Measurements from ENCODE around the gene WDR37.

Gene WDR37

DNA sequence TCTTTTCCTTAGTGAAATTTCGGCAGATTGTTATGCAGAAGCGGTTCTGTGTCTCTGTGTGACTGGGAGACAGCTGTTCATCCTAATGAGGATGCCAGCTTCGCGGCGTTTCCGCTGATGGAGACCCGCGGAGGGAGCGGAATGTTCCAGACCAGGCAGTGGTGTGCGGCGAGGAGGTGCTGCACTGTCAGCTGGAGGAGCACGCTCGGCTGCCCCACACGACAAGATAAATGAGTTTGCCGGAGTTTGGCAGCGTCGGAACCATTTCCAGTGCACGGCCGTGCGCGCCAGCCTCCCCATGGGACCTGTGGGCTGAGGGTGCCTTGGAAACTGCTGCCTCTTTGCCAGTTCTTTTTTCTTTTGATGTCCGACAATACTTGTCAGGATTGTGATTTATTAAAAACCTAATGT, 64.6 kb downstream of the WDR37 start:
- TF ChIP-seq, protein P1, sequence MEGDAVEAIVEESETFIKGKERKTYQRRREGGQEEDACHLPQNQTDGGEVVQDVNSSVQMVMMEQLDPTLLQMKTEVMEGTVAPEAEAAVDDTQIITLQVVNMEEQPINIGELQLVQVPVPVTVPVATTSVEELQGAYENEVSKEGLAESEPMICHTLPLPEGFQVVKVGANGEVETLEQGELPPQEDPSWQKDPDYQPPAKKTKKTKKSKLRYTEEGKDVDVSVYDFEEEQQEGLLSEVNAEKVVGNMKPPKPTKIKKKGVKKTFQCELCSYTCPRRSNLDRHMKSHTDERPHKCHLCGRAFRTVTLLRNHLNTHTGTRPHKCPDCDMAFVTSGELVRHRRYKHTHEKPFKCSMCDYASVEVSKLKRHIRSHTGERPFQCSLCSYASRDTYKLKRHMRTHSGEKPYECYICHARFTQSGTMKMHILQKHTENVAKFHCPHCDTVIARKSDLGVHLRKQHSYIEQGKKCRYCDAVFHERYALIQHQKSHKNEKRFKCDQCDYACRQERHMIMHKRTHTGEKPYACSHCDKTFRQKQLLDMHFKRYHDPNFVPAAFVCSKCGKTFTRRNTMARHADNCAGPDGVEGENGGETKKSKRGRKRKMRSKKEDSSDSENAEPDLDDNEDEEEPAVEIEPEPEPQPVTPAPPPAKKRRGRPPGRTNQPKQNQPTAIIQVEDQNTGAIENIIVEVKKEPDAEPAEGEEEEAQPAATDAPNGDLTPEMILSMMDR (IDR thresholded peaks at IDR 0.05; ENCODE audit: extremely low read depth, missing control alignments), result no peak
- no peak for DNase-seq (ENCODE audit: low spot score)

DNA sequence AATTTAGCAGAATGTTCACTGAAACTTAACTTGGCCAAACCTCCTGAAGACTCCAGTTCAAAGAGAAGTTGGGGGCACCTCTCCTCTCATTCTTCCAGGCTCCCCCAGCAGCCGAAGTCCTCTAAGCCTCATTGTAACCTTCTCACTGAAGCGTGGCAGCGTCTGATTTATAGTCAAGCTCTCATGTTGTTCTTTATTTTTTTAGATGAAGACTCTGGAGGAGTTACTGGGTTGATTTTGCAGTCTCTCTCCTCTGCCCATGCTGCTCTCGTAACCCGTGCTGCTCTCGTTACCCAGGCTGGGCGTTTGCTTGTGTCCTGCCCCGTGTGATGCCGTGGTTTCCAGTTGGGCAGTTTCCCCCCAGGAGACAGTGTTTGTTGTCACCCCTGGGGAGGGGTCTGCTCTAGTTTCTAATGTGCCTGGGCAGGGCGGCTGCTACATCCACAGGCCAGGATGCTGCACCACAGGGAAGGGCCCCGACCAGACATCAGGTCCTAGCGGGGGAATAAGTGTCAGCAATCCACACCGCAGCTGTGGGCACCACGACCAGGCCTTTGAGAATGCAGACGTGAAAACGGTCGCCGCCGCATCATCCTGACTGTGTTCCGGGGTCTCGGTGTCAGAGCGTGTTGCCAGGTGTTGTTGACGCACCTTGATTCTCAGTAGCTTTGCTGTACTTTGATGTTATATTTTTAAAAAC, 65.2 kb downstream of the WDR37 start:
- no peak for DNase-seq (ENCODE audit: low spot score)
- TF ChIP-seq, protein P1 (IDR thresholded peaks at IDR 0.05; ENCODE audit: extremely low read depth, missing control alignments), result no peak

DNA sequence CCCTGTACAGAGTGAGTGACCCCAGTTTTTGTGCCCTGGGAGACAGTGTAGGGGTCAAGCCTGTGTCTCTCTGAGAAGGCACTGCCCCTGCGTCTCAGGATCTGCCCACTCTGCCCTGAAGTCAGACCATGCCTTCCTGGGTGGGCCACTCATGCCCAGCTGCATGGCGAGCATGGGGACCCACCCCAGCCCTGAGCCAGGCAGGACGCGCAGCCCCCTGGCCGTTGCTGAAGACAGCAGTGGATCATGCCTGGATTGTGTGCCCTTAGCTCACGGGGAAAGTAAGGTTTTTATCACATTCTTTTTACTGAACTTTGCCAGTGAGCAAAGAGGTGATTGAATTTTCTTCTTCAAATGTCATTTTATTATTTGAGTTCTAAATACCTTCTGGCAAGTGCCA, 66.2 kb downstream of the WDR37 start:
- TF ChIP-seq, protein P1 (IDR thresholded peaks at IDR 0.05; ENCODE audit: extremely low read depth, missing control alignments), result no peak
- DNase-seq (ENCODE audit: low spot score), result no peak

DNA sequence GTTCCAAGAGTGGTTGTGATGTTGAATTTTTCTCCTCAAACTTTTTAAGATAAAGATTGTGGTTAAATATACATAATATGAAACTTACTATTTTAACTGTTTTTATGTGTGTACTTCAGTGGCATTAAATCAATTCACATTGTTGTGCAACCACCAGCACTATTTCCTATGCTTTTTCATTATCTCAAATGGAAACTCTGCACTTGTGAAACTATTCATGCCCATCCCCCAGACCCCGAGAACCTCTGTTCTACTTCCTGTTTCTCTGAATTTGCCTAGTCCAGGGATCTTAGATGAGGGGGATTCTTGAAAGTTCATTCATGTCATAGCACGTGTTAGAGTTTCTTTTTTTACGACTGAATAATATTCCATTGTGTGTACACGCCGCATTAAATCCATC, 67.0 kb downstream of the WDR37 start:
- DNase-seq (ENCODE audit: low spot score), result no peak
- TF ChIP-seq, protein P1 (IDR thresholded peaks at IDR 0.05; ENCODE audit: extremely low read depth, missing control alignments), result no peak

DNA sequence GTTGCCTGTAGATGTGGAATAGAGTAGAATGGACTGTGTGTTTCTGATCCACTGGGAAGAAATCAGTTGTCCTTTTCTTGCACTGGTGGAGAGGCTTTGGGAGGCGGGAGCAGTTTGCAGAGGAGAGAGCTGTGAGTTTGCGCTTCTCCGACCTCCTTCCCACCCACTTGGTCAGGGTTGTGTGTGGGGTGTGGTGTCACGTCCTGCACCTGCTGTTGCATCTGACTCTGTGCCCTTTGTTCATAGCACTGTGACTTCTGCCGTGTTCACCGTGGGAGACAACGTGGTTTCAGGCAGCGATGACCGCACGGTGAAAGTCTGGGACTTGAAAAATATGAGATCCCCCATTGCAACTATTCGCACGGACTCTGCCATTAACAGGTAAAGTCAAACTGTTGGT, 67.8 kb downstream of the WDR37 start:
- TF ChIP-seq, protein P1 (IDR thresholded peaks at IDR 0.05; ENCODE audit: extremely low read depth, missing control alignments), result no peak
- DNase-seq (ENCODE audit: low spot score), result no peak

DNA sequence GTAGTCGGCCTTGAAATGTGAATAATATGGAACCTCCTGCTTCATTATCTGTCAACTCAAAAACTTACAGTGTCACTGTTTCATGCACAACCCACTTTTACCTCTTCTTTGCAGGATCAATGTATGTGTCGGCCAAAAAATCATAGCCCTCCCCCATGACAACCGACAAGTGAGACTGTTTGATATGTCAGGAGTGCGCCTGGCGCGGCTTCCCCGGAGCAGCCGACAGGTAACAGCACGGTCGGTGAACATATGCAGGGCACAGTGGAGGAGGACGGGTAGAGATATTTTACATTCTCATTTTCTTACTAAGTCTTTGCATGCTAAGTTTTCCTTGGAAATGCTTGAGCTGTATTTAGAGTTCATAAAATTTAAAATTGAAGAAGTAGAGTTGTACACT, 68.6 kb downstream of the WDR37 start:
- no peak for DNase-seq (ENCODE audit: low spot score)
- TF ChIP-seq, protein P1 (IDR thresholded peaks at IDR 0.05; ENCODE audit: extremely low read depth, missing control alignments), result no peak

DNA sequence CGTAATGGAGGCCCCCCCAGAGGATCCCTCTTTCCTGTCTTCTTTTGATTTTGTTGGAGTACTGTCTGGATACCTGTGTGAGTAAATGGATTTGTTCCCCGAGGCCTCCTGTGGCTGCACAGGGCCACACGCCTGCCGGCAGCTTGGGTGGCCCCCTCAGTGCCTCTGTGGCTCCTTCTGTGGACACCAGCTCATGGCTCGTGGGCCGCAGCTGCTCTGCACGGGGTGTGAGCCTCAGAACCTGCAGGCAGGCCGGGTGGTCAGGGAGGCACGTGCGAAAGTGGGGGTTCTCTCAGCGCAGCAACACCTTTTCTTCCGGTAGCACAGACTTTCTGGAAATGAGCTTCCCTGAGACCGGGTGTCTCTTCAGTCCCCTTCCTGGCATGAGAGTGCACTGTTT, 70.3 kb downstream of the WDR37 start:
- no peak for DNase-seq (ENCODE audit: low spot score)
- TF ChIP-seq, protein P1 (IDR thresholded peaks at IDR 0.05; ENCODE audit: extremely low read depth, missing control alignments), result no peak
